SK-MEL-5 (cell line): ENCODE data around the gene NOP16. TPM values are rescaled to one million over a fixed set of nuclear protein-coding genes. Genes with fewer than 3 reads are reported as not detected.

ENCODE experiments used
- DNase-seq: peaks from one replicate; pipeline ENCODE4 v3.0.0-alpha.2; 2016; ENCODE audit warnings: low read depth, low spot score
- in situ Hi-C: cut with HindIII; loops from 2 replicates; pipeline ENCODE4 v1.10.0; 2016; ENCODE audit warnings: low sequenced_read_pairs, high pct_unique_total_duplicates, low pct_unique_long_range_greater_than_20kb
- polyA plus RNA-seq, 2 experiments: library from polyadenylated mRNA; depleted of rRNA; stranded (reverse); fragments of >200 nt; gene quantifications; 2 replicates each; pipeline ENCODE4 v1.2.3, GENCODE V29; 2015
- total RNA-seq: library from RNA; depleted of rRNA; stranded (reverse); fragments of >200 nt; shearing (Covaris generic); gene quantifications from 2 replicates; pipeline ENCODE4 v1.2.3, GENCODE V29; 2014; rRNA removed

Gene NOP16
- total RNA-seq = 31.8 and 32.0 TPM in 2 replicates
- polyA plus RNA-seq (2015; cell fraction: cytosol; rRNA removed) = 45.6 and 52.4 TPM in 2 replicates
- polyA plus RNA-seq (2015; cell fraction: nucleus; rRNA removed) = 91.7 and 121 TPM in 2 replicates

- in situ Hi-C loops = no loop called here
Measured at GRCh38 chr5:176388444-176389134, at the start of gene NOP16, which contains the start of gene HIGD2A. NOP16 (minus strand) TSS chr5:176388598; CDS start chr5:176388539, 59 bp downstream. HIGD2A (plus strand) TSS chr5:176388751; CDS start chr5:176388820, 69 bp downstream.

GRCh38 chr5:176436656-176437055 lies 48.3 kb upstream of the NOP16 start:
- DNase-seq = peak; percentile 37
- in situ Hi-C loops = no loop called here

More at GRCh38 chr5:176388444-176389134, at the start of gene NOP16, which contains the start of gene HIGD2A:
- DNase-seq = peak; percentile 98

GRCh38 chr5:176432707-176433106 lies 44.3 kb upstream of the NOP16 start:
- DNase-seq = no peak
- in situ Hi-C loops = no loop called here

- in situ Hi-C loops = no loop called here
- peak; percentile 32 for DNase-seq
Measured at GRCh38 chr5:176429972-176430371, 41.6 kb upstream of the NOP16 start.

- no peak for DNase-seq
- in situ Hi-C loops = no loop called here
Measured at GRCh38 chr5:176427971-176428370, 39.6 kb upstream of the NOP16 start.

GRCh38 chr5:176426876-176427275 lies 38.5 kb upstream of the NOP16 start:
- DNase-seq = no peak
- in situ Hi-C loops = no loop called here

GRCh38 chr5:176425791-176426190 lies 37.4 kb upstream of the NOP16 start:
- in situ Hi-C loops = no loop called here
- DNase-seq = no peak

GRCh38 chr5:176425138-176425537 lies 36.7 kb upstream of the NOP16 start:
- in situ Hi-C loops = no loop called here
- DNase-seq = no peak

- no peak for DNase-seq
- in situ Hi-C loops = no loop called here
Measured at GRCh38 chr5:176424181-176424580, 35.8 kb upstream of the NOP16 start.

- in situ Hi-C loops = no loop called here
- DNase-seq = no peak
Measured at GRCh38 chr5:176420972-176421544, 32.7 kb upstream of the NOP16 start.

- DNase-seq = no peak
- in situ Hi-C loops = no loop called here
Measured at GRCh38 chr5:176420086-176420485, 31.7 kb upstream of the NOP16 start.

- in situ Hi-C loops = no loop called here
- DNase-seq = no peak
Measured at GRCh38 chr5:176418251-176418650, 29.9 kb upstream of the NOP16 start.

GRCh38 chr5:176416965-176417364 lies 28.6 kb upstream of the NOP16 start:
- no peak for DNase-seq
- in situ Hi-C loops = no loop called here

- in situ Hi-C loops = no loop called here
- DNase-seq = peak; percentile 66
Measured at GRCh38 chr5:176415952-176416924, 27.8 kb upstream of the NOP16 start, which contains the start of gene CLTB. CLTB (minus strand) TSS chr5:176416539; CDS start chr5:176416363, 176 bp downstream.

- no peak for DNase-seq
- in situ Hi-C loops = no loop called here
Measured at GRCh38 chr5:176415240-176415951, 27.0 kb upstream of the NOP16 start.

GRCh38 chr5:176414704-176415103 lies 26.3 kb upstream of the NOP16 start:
- in situ Hi-C loops = no loop called here
- DNase-seq = no peak

- in situ Hi-C loops = no loop called here
- no peak for DNase-seq
Measured at GRCh38 chr5:176413709-176414191, 25.4 kb upstream of the NOP16 start.
